ENCODE results near the gene MYDGF.

Gene MYDGF

GRCh38 chr19:4673726-4674125, 3.6 kb upstream of the MYDGF start:
- DNase-seq: no peak

DNA sequence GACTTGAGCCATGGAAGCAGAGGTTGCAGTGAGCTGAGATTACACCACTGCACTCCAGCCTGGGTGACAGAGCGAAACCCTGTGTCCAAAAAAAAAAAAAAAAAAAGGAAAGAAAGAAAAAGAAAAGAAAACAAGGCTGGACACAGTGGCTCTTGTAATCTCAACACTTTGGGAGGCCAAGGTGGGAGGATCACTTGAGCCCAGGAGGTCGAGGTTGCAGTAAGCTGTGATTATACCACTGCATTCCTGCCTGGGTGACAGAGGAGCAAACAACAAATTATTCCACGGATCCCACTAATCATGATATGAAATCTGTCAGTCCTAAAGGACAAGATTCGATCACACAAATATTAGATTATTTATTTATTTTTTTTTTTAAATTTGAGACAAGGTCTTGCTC, 3.1 kb upstream of the MYDGF start:
- no peak for DNase-seq

- DNase-seq: no peak
Observed at GRCh38 chr19:4671185-4671851, 1.2 kb upstream of the MYDGF start.

GRCh38 chr19:4664642-4665041, 5.5 kb downstream of the MYDGF start:
- DNase-seq: no peak

DNA sequence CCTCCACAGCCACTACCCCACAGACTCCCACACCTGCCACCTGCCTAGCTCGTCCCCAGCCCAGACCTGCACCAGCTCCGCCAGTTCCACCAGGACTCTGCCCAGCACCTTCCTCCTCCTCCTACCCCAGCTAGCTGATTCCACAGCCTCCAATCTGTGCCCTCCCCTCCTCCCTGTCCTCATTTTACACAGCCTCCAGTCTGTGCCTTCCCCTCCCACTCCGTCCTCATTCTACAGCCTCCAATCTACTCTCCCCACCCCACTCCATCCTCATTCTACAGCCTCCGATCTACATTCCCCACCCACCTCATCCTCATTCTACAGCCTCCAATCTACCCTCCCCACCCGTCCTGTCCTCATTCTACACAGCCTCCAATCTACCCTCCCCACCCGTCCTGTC, 7.3 kb downstream of the MYDGF start:
- no peak for DNase-seq

DNA sequence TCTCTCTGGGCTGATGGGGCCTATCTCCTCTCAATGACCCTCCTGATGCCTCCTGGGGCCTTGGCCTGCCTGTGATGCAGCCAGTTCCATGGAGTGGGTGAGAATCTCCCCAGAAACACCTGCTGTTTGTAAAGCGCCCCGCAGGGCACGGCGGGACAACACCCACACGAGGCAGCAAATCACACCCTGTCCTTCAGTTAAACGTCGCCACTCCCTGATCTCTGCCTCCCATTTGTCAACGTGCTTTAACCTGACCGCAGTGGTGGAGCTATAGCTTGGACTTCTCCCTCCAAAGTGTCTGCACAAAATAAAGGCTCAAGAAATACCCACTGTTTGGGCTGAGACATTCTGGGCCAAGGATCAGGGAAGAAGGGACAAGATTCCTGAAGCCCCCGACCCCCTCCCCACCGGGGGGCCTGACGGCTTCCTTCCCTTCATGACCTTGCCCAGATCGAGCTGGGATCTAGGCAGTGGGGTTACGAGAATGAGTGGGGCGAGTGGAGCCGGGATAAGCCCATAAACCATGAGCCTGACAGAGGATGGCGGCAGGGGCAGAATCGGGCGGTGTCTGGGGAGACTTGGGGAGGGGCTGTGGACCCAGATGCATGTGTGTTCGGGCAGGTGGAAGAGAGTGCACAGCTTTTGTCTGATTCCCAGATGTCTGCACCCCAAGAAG, 8.0 kb downstream of the MYDGF start:
- no peak for DNase-seq

DNA sequence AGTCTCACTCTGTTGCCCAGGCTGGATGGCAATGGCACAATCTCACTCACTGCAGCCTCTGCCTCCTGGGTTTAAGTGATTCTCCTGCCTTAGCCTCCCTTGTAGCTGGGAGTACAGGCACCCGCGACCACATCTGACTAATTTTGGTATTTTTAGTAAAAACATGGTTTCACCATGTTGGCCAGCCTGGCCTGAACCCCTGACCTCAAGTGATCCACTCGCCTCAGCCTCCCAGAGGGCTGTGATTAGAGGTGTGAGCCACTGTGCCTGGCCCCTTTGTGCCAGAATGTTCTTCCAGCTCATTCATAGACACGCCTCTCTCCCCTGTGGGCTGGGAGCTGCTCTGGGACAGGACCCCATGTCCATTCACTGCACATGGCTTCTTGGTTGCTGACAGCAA, 9.1 kb downstream of the MYDGF start:
- DNase-seq: no peak

DNA sequence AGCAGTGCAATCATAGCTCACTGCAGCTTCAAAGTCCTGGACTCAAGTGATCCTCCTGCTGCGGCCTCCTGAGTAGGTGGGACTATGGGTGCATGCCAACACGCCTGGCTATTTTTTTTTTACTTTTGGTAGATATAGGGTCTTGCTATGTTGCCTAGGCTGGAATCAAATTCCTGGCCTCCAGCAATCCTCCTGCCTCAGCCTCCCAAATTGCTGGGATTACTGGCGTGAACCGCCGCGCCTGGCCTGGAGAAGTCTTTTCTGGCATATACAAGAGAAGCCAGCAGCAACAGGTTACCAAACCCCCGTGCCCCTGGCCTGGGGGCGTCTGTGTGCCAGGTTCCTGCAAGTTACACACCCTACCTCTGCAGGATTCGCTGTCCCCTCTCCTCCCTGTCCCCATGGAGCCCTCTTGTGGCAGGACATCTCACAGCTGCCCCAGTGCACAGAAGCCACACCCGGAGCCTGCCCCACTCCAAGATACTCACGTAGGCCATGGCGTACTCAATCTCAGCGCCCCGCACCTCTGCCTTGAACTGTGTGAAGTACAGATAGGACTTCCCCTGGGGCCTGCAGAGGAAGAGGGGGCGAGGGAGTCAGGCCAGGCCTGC, 9.9 kb downstream of the MYDGF start:
- peak in 3 of 4 experiments; percentile 51 to 71 (median 60) for DNase-seq

GRCh38 chr19:4657835-4658234, 12.3 kb downstream of the MYDGF start:
- DNase-seq: no peak

DNA sequence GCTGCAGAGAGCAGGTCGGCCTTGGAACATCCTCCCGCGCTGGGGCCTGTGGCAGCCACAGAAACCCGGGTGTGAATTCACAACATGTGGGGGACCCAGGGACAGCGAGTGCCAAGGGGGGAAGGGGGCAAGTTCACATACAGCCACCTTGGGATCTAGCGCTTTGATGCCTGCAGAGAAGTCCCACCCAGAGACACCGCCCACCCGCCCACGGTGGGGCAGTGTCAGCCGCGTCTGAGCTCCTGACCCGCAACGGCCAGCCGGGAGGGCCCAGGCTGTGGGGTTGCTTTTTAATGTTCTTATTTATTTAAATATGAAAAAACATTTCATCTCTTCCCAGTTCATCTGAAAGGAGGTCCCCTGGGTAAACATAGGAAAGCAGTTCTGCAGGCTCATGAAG, 12.9 kb downstream of the MYDGF start:
- peak in 1 of 4 experiments; percentile 26 for DNase-seq

DNA sequence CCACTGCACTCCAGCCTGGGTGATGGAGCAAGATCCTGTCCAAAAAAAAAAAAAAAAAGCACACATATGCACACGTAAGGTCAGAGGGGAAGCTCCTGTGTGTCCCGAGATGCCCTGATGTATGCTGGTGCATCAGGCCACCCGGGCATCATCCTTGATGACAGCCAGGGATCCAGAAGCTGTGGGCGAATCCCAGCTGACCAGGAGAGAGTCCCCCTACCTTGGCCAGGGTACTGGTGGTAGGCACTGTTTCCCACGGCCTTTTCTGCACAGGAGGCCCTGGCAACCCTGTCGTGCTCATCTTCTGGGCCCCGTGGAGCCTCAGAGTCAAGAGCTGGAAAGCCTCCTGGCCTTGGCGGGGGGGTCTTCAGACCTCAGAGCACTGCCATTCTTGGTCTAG, 14.0 kb downstream of the MYDGF start:
- DNase-seq: peak in 2 of 4 experiments; percentile 40 to 59

DNA sequence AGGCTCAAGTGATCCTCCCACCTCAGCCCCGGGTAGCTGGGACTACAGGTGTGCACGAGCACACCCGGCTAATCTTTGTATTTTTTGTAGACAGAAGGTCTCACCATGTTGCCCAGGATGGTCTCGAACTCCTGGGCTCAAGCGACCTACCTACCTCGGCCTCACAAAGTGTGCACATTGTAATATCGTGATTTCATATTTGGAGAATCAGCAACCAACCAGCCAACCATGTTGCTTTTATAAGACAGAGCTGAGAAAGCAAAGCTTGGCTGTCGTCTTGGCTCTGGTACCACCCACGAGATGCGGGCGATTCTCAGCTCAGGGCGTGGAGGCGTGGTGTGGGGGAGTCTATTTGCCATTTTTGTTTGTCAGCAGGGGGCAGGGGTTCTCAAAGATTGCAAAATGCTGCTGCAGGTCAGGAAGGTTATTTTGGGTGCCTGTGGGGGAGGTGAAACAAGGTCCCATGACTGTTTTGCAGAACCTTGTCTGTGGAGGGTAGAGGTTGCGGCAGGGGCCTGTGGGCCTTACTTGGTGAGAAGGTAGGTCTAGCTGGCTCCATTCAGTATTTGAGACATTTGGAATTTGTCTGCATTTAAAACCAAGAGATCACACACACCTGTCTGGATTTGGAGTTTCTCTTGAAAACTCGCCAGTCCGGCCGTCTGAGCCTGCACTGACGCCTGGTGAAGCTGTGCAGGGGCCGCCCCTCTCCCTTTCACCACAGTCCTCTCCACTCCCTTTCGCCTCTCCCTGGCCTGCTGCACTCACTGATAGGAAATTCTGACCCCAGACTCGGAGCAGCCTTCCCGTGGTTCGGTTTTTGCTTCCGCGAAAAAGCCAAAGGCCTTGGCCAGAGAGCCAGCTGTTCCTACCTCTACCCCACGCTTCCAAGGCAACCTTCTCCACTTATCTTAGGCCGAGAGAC, 15.4 kb downstream of the MYDGF start:
- peak; percentile 66 to 83 (median 80) for DNase-seq

GRCh38 chr19:4653793-4654436, 16.2 kb downstream of the MYDGF start:
- DNase-seq: no peak

DNA sequence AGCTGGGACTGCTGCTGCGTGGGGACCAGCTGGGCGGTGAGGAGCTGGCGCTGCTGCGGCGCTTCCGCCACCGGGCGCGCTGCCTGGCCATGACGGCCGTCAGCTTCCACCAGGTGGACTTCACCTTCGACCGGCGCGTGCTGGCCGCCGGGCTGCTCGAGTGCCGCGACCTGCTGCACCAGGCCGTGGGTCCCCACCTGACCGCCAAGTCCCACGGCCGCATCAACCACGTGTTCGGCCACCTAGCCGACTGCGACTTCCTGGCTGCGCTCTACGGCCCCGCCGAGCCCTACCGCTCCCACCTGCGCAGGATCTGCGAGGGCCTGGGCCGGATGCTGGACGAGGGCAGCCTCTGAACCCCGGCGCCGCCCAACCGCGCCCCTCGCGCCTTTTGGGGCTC, 18.1 kb downstream of the MYDGF start:
- DNase-seq: no peak

DNA sequence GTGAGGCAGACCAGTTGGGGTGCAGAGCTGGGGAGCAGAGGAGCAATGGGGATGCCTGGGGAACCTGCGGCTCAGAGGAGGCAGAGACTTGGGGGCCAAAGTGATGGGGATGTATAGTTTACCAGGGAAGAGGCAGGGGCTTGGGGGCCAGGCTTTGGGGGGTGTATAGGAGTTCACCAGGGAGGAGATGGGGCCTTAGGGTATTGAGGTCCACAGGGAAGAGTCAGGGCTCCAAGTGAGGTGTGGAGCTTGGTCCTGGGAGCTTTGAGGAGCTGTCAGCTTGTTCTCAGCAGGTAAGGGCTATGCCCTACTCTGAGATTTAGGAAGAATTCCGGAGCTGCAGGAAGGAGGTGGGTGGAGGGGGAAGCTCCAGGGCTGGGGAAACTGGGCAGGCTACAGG, 20.0 kb downstream of the MYDGF start:
- DNase-seq: no peak

DNA sequence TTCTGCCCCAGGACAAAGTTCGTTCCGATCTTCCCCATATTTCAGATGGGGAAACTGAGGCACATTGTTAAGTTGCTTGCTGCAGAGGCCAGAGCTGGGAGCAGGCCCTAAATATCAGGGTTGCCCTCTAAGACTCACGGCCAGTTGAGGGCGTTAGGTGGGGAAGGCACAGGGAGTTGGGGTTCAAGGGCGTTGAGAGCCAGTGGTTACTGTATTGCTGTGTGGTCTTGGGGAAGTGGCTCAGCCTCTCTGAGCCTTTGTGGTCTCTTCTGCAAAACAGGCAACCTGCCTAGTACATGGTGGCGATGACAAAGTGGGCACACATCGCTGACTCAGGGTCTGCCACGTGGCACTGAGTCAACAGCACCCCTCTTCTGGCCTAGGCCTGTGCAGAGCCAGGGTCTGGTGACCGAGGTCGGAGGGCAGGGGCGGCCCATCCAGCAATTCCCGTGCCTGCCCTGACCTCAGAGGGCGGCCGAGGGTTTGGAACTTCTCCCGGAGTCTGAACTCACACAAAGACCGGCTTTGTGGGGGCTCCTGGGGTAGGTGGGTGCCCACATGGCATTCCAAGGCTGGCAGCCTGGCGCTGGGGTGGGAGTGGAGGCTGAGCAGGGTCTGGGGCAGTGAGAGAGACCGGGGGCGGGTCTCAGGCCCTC, 20.6 kb downstream of the MYDGF start:
- peak in 3 of 4 experiments; percentile 54 to 63 (median 57) for DNase-seq

DNA sequence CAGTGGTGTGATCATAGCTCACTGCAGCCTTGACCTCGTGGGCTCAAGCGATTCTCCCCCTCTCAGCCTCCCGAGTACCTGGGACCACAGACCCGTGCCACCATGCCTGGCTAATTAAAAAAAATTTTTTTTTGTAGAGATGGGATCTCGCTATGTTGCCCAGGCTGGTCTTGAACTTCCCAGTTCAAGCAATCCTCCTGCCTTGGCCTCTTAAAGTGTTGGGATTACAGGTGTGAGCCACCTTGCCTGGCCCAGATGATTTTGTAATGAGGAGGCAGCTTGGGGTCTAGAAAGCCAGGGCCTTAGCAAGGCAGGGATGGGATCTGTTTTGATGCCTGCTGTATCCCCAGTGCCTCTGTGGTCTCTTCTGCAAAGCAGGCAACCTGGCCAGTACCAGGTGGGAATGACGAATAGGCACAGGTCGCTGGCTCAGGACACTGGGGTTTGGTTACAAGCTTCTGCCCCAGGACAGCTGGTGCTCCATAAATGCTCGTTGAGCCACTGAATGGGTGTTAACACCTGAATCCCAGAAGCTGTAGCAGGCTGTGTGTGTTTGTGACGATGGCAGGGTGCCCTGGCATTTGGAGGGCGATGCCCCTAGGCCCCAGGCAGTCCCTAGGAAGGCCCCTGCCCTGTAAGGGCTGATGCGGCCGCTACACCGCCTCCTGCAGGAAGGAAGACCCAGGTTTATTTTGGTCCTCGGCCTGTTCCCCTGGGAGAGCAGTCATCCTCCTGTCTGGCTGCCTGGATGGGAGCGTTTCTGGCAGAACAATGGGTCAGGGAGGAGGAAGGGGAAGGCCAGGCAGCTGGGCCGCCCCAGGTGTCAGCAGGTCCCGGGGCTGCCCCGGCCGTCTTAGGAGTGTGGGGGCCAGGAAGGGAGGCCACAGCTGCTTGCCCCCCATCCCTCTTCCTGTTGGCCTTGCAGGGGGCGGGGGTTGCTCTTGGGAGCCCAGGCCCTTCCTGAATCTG, 22.2 kb downstream of the MYDGF start:
- DNase-seq: peak in 1 of 4 experiments; percentile 19

GRCh38 chr19:4645718-4646117, 24.4 kb downstream of the MYDGF start:
- no peak for DNase-seq

- no peak for DNase-seq
Observed at GRCh38 chr19:4642625-4643024, 27.5 kb downstream of the MYDGF start.

DNA sequence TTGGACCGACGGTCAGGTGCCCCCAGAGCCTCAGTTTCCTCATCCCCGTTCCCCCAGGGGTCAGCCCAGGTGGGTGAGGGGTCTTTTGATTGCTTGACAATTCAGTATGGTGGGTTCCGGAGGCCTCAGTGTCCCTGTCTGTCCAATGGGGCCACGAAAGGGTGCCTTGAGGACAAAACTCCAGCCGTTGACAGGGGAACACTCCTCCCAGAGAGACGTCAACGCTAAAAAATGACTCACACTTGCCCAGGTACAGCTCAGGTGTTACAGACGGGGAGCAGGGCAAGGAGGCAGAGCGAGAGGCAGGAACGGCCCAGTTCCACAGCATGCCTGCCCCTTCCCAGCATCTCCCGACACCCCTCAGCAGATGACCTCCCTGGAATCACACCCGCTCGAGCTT, 29.0 kb downstream of the MYDGF start:
- no peak for DNase-seq
